Smooth muscle cell (in vitro differentiated cells): ENCODE data around the gene RPL13. TPM values are rescaled to one million over a fixed set of nuclear protein-coding genes. Genes with fewer than 3 reads are reported as not detected.

ENCODE experiments used
- DNase-seq: peaks from one replicate; lab custom pipeline; 2025; ENCODE audit not compliant: unreplicated experiment; lab: John Stamatoyannopoulos, UW
- H2AFZ ChIP-seq: fragments of 200-600 bp; sonication (generic); 2 replicates; pipeline ENCODE4 v1.6.0; 2016; ENCODE audit warnings: antibody characterized with exemption, low read depth, mild to moderate bottlenecking
- H3F3A ChIP-seq: fragments of 200-600 bp; sonication (generic); 2 replicates; pipeline ENCODE4 v1.6.0; 2017; ENCODE audit warnings: antibody characterized with exemption, low read depth
- H3K27ac ChIP-seq: fragments of 200-600 bp; sonication (generic); 2 replicates; pipeline ENCODE4 v1.5.1; 2016; ENCODE audit warnings: low read depth, mild to moderate bottlenecking
- H3K27me3 ChIP-seq: fragments of 200-600 bp; sonication (generic); 2 replicates; pipeline ENCODE4 v1.6.1; 2016; ENCODE audit warnings: low read depth, mild to moderate bottlenecking
- H3K36me3 ChIP-seq: fragments of 200-600 bp; sonication (generic); 2 replicates; pipeline ENCODE4 v1.5.1; 2016; ENCODE audit warnings: low read depth
- H3K4me1 ChIP-seq: fragments of 200-600 bp; sonication (generic); 2 replicates; pipeline ENCODE4 v1.5.1; 2016; ENCODE audit warnings: low read depth
- H3K4me2 ChIP-seq: fragments of 200-600 bp; sonication (generic); 2 replicates; pipeline ENCODE4 v1.6.0; 2016; ENCODE audit warnings: mild to moderate bottlenecking
- H3K4me3 ChIP-seq: fragments of 200-600 bp; sonication (generic); 2 replicates; pipeline ENCODE4 v1.5.1; 2016; ENCODE audit warnings: mild to moderate bottlenecking
- H3K79me2 ChIP-seq: fragments of 200-600 bp; sonication (generic); 2 replicates; pipeline ENCODE4 v1.6.0; 2016; ENCODE audit warnings: low read depth, mild to moderate bottlenecking
- H3K9ac ChIP-seq: fragments of 200-600 bp; sonication (generic); 2 replicates; pipeline ENCODE4 v1.6.0; 2016; ENCODE audit warnings: low read depth
- H3K9me3 ChIP-seq: fragments of 200-600 bp; sonication (generic); replicated peaks from 2 replicates; pipeline ENCODE4 v1.5.1; 2016; ENCODE audit warnings: low read depth
- H4K20me1 ChIP-seq: fragments of 200-600 bp; sonication (generic); 2 replicates; pipeline ENCODE4 v1.6.0; 2016; ENCODE audit warnings: low read depth
- WGBS: methylation state at CpG from one replicate; pipeline ENCODE4 v1.1.7; 2016; ENCODE audit warnings: low lambda C conversion rate; 5-methylcytosine and 5-hydroxymethylcytosine counted together
- polyA plus RNA-seq: library from polyadenylated mRNA; unstranded; fragments of >200 nt; fragmentation: Nextera tagmentation; extraction: Ambion mirVana; gene quantifications from 2 replicates; pipeline ENCODE4 v1.2.1, GENCODE V29; 2016
- total RNA-seq: library from RNA; depleted of rRNA; stranded (reverse); fragments of >200 nt; gene quantifications from 2 replicates; pipeline ENCODE4 v1.2.3, GENCODE V29; 2014
- TF ChIP-seq, protein P1 (sequence below): fragments of 200-600 bp; sonication (generic); IDR thresholded peaks from 2 replicates; pipeline ENCODE4 v1.5.1; 2017; ENCODE audit warnings: borderline replicate concordance, mild to moderate bottlenecking, antibody characterized with exemption; ENCODE audit not compliant: insufficient read depth, poor library complexity, severe bottlenecking

Gene RPL13
- total and polyA plus RNA-seq, 2 experiments from 2014 or later: 1,063 to 3,917 TPM

DNA sequence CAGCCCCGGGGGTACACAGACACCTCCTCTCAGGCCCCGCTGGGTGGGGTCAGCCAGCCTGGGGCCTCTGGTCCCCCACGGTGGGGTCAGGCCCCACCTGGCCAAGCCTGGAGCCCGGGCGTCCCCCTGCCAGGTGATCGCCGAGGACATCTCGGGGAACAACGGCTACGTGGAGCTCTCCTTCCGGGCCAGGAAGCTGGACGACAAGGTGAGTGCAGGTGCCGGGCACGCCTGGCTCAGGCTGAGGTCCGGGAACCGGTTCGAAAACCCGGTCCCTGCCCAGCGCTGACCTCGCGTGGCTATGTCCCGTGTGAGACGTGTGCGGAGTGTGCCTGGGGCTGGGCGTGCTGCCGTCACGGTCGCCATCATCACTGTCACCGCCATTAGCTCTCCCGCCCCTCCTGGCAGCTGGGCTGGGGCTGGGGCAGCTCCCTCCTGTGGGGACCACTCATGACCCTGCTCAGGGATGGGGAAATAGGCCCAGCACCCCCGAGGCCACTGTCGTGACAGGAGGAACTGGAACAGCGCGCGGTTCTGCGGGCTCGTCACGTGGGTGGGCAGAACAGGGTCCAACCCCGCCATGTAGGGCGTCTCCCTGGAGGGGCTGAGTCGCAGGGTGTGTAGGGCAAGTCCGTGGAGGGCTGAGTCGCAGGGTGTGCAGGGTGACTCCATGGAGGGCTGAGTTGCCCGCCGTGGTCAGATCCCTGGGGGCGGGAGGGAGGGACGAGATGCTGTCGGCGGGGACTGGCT is 23.6 kb downstream of the RPL13 start:
- no peak for DNase-seq
- no peaks in the 10 kb centered on the region for H4K20me1 ChIP-seq
- H3K27me3 ChIP-seq: no peaks in the 10 kb centered on the region
- no peak overlapping the region for H2AFZ ChIP-seq
- no peaks in the 10 kb centered on the region for H3F3A ChIP-seq
- H3K27ac ChIP-seq: no peak overlapping the region
- H3K4me3 ChIP-seq: no peak overlapping the region
- H3K9ac ChIP-seq: no peak overlapping the region
- H3K79me2 ChIP-seq: no peaks in the 10 kb centered on the region
- 93% methylated on average over 29 of the region's 49 CpGs for WGBS
- H3K4me2 ChIP-seq: no peak overlapping the region
- no peaks in the 10 kb centered on the region for H3K4me1 ChIP-seq
- TF ChIP-seq, protein P1, sequence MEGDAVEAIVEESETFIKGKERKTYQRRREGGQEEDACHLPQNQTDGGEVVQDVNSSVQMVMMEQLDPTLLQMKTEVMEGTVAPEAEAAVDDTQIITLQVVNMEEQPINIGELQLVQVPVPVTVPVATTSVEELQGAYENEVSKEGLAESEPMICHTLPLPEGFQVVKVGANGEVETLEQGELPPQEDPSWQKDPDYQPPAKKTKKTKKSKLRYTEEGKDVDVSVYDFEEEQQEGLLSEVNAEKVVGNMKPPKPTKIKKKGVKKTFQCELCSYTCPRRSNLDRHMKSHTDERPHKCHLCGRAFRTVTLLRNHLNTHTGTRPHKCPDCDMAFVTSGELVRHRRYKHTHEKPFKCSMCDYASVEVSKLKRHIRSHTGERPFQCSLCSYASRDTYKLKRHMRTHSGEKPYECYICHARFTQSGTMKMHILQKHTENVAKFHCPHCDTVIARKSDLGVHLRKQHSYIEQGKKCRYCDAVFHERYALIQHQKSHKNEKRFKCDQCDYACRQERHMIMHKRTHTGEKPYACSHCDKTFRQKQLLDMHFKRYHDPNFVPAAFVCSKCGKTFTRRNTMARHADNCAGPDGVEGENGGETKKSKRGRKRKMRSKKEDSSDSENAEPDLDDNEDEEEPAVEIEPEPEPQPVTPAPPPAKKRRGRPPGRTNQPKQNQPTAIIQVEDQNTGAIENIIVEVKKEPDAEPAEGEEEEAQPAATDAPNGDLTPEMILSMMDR: no peak
- no peaks in the 10 kb centered on the region for H3K9me3 ChIP-seq
- no peaks in the 10 kb centered on the region for H3K36me3 ChIP-seq

DNA sequence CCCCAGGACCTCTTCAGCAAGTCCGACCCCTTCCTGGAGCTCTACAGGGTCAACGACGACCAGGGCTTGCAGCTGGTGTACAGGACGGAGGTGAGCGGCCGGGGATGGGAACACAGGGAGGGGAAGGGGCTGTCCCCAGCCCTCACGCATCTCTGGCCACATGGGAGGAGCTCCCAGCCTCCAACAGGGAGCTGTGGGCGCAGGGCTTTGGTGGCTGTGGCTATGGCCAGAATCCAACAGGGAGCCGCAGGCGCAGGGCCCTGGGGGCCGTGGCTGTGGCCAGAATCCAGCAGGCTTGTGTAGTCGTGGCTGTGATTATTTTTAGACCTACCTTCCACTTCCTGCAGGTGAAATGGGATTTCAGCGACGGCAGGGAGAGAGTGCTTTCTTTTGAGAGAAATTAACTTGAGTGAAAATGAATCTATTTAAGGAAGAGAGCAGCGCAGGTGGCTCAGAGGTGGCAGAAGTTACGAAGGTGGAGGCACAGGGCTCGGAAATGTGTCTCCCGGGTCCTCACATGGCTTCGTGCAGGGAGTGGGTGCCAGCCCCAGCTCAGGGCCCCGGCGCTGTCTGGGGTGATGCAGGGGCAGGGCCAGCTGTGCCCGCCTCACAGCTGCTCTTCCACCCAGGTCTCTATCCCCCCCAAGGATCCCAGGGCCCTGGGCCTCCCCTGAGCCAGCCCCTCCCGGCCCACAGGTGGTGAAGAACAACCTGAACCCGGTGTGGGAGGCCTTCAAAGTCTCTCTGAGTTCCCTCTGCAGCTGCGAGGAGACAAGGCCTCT is 24.5 kb downstream of the RPL13 start:
- Histone ChIP-seq H3K9me3 (no peaks in the 10 kb centered on the region), H3K27me3 (no peaks in the 10 kb centered on the region), H3K27ac (no peak overlapping the region), H3K36me3 (no peaks in the 10 kb centered on the region), H4K20me1 (no peaks in the 10 kb centered on the region), H3K4me2 (no peak overlapping the region), H3K79me2 (no peaks in the 10 kb centered on the region), H2AFZ (no peak overlapping the region), H3F3A (no peaks in the 10 kb centered on the region), H3K9ac (no peak overlapping the region), H3K4me3 (no peak overlapping the region), H3K4me1 (no peaks in the 10 kb centered on the region)
- DNase-seq: no peak
- 87% methylated on average over 25 of the region's 25 CpGs for WGBS
- TF ChIP-seq, protein P1: no peak

DNA sequence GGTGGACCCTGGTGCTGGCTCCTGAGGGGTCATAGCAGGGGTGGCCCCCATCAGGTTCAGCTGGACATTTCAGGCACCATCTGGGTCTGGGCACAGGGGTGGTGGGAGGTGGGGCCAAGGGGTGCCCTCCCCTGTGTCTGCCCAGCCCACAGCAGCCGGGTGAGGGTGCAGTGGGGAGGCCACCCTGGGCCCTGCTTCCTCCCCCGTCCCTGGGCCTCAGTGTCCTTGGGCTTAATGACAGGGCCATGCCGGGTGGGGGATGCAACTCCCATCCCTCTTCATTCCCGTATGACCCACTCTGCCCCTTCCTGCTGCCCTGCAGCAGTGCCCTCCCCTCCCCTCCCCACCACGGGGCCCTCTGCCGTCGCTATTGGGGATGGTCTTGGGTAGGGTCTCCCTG is 25.7 kb downstream of the RPL13 start:
- no peaks in the 10 kb centered on the region for H3K36me3 ChIP-seq
- no peaks in the 10 kb centered on the region for H3K27me3 ChIP-seq
- H3K27ac ChIP-seq: no peak overlapping the region
- no peak overlapping the region for H3K4me3 ChIP-seq
- no peak overlapping the region for H3K4me2 ChIP-seq
- TF ChIP-seq, protein P1: no peak
- WGBS: 92% methylated on average over 6 of the region's 7 CpGs
- H3K9me3 ChIP-seq: no peaks in the 10 kb centered on the region
- no peak for DNase-seq
- no peak overlapping the region for H2AFZ ChIP-seq
- no peaks in the 10 kb centered on the region for H4K20me1 ChIP-seq
- no peaks in the 10 kb centered on the region for H3F3A ChIP-seq
- no peaks in the 10 kb centered on the region for H3K4me1 ChIP-seq
- H3K79me2 ChIP-seq: no peaks in the 10 kb centered on the region
- no peak overlapping the region for H3K9ac ChIP-seq
